ENCODE measurements around the gene PCARE. TPM values are rescaled to one million over a fixed set of nuclear protein-coding genes. Genes with fewer than 3 reads are reported as not detected.
"Not testable (repeated sequence)": the region's sequence is repeated elsewhere in the genome, so short reads cannot be mapped to it uniquely, and the experiment has no call there.

The PCARE gene
- polyA plus RNA-seq, 1 donor from 2014 or later, result not detected

GRCh38 chr2:29109246-29109645 lies 34.9 kb upstream of the PCARE start:
- Histone ChIP-seq H3K9me2 (ENCODE audit: insufficient read depth, low read length) (no peaks in the 10 kb centered on the region), H3K9me3 (ENCODE audit: low read length) (no peaks in the 10 kb centered on the region), H3K27ac (ENCODE audit: low read length) (no peak overlapping the region), H2AFZ (ENCODE audit: low read depth, low read length) (no peak overlapping the region), H3K79me2 (replicated peaks; ENCODE audit: insufficient read depth, low read length) (no peaks in the 10 kb centered on the region), H3K36me3 (ENCODE audit: insufficient read depth, low read length) (no peaks in the 10 kb centered on the region), H3K27me3 (ENCODE audit: insufficient read depth, low read depth, low read length) (no peaks in the 10 kb centered on the region), H4K20me1 (ENCODE audit: insufficient read depth) (no peaks in the 10 kb centered on the region), H3K9ac (ENCODE audit: low read length) (no peak overlapping the region), H3F3A (ENCODE audit: insufficient read depth, low read length, poor library complexity, severe bottlenecking) (no peaks in the 10 kb centered on the region), H3K4me3 (ENCODE audit: low read length) (no peak overlapping the region), H3K4me2 (ENCODE audit: low read length) (no peak overlapping the region)
- TF ChIP-seq MXI1 (conservative IDR thresholded peaks at IDR 0.05; ENCODE audit: poor library complexity, severe bottlenecking) (no peak), REST (IDR thresholded peaks at IDR 0.05; ENCODE audit: borderline replicate concordance) (no peak), TAF1 (IDR thresholded peaks at IDR 0.05; ENCODE audit: low read depth) (no peak), EZH2 (IDR thresholded peaks at IDR 0.05; ENCODE audit: borderline replicate concordance, insufficient read depth, low read length, poor library complexity, severe bottlenecking) (no peak), SMC3 (conservative IDR thresholded peaks at IDR 0.05; ENCODE audit: poor library complexity) (no peak), POLR2AphosphoS5 (IDR thresholded peaks at IDR 0.05) (no peak), EP300 (conservative IDR thresholded peaks at IDR 0.05; ENCODE audit: poor library complexity, severe bottlenecking) (no peak)

DNA sequence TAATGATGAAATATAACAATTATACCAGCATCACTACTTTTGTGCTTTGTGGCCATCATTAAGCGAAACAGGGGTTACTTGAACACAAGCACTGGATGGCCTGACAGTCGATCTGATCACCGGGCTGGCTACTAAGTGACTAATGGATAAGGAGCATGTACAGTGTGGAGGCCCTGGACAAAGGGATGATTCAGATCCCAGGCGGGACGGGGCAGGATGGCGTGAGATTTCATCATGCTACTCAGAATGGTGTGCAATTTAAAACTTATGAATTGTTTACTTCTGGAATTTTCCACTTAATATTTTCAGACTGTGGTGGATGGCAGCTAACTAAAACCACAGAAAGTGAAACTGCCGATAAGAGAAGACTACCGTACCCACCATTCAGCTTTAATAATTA lies 33.9 kb upstream of the PCARE start:
- Histone ChIP-seq H3F3A (ENCODE audit: insufficient read depth, low read length, poor library complexity, severe bottlenecking) (no peaks in the 10 kb centered on the region), H3K4me3 (ENCODE audit: low read length) (no peak overlapping the region), H3K9me2 (ENCODE audit: insufficient read depth, low read length) (no peaks in the 10 kb centered on the region), H4K20me1 (ENCODE audit: insufficient read depth) (no peaks in the 10 kb centered on the region), H3K27ac (ENCODE audit: low read length) (no peak overlapping the region), H3K36me3 (ENCODE audit: insufficient read depth, low read length) (no peaks in the 10 kb centered on the region), H3K9ac (ENCODE audit: low read length) (no peak overlapping the region), H3K79me2 (replicated peaks; ENCODE audit: insufficient read depth, low read length) (no peaks in the 10 kb centered on the region), H3K27me3 (ENCODE audit: insufficient read depth, low read depth, low read length) (no peaks in the 10 kb centered on the region), H3K9me3 (ENCODE audit: low read length) (no peaks in the 10 kb centered on the region), H2AFZ (ENCODE audit: low read depth, low read length) (no peak overlapping the region), H3K4me2 (ENCODE audit: low read length) (no peak overlapping the region)
- TF ChIP-seq RAD21 (conservative IDR thresholded peaks at IDR 0.05) (no peak), MXI1 (conservative IDR thresholded peaks at IDR 0.05; ENCODE audit: poor library complexity, severe bottlenecking) (no peak), TAF1 (IDR thresholded peaks at IDR 0.05; ENCODE audit: low read depth) (no peak), CTCF (IDR thresholded peaks at IDR 0.05; ENCODE audit: poor library complexity, severe bottlenecking) (no peak), EZH2 (IDR thresholded peaks at IDR 0.05; ENCODE audit: borderline replicate concordance, insufficient read depth, low read length, poor library complexity, severe bottlenecking) (no peak), POLR2AphosphoS5 (IDR thresholded peaks at IDR 0.05) (no peak), SMC3 (conservative IDR thresholded peaks at IDR 0.05; ENCODE audit: poor library complexity) (no peak), REST (IDR thresholded peaks at IDR 0.05; ENCODE audit: borderline replicate concordance) (no peak), EP300 (conservative IDR thresholded peaks at IDR 0.05; ENCODE audit: poor library complexity, severe bottlenecking) (no peak)

GRCh38 chr2:29107547-29107946 lies 33.2 kb upstream of the PCARE start:
- not testable (repeated sequence) for H3K27me3 ChIP-seq (ENCODE audit: insufficient read depth, low read depth, low read length); H3K4me3 ChIP-seq (ENCODE audit: low read length); H3K36me3 ChIP-seq (ENCODE audit: insufficient read depth, low read length); H3F3A ChIP-seq (ENCODE audit: insufficient read depth, low read length, poor library complexity, severe bottlenecking); H3K9me2 ChIP-seq (ENCODE audit: insufficient read depth, low read length); H3K9me3 ChIP-seq (ENCODE audit: low read length); H2AFZ ChIP-seq (ENCODE audit: low read depth, low read length); H3K27ac ChIP-seq (ENCODE audit: low read length); H3K79me2 ChIP-seq (replicated peaks; ENCODE audit: insufficient read depth, low read length); H3K4me2 ChIP-seq (ENCODE audit: low read length); H4K20me1 ChIP-seq (ENCODE audit: insufficient read depth); H3K9ac ChIP-seq (ENCODE audit: low read length)

Measured in neural cell (in vitro differentiated cells).